SU-DHL-6 (cell line): ENCODE data around the gene KATNB1.

Experiments
- H2AFZ ChIP-seq: fragments of 200-600 bp; sonication (generic); 2 replicates; pipeline ENCODE4 v1.6.1; 2014; ENCODE audit warnings: low read depth, mild to moderate bottlenecking, moderate library complexity, mixed read lengths, antibody characterized with exemption, low read length; ENCODE audit not compliant: severe bottlenecking
- H3F3A ChIP-seq: fragments of 200-600 bp; shearing (Covaris generic); 2 replicates; pipeline ENCODE4 v1.6.0; 2016; ENCODE audit warnings: antibody characterized with exemption, mild to moderate bottlenecking; ENCODE audit not compliant: insufficient read depth
- H3K27ac ChIP-seq: fragments of 200-600 bp; sonication (generic); 2 replicates; pipeline ENCODE4 v1.5.1; 2016; ENCODE audit warnings: low read depth, mild to moderate bottlenecking, low read length, moderate library complexity, mixed read lengths
- H3K27me3 ChIP-seq: fragments of 200-600 bp; sonication (generic), shearing (Covaris generic); 2 replicates; pipeline ENCODE4 v1.6.0; 2014; ENCODE audit warnings: mild to moderate bottlenecking, low read length
- H3K36me3 ChIP-seq: fragments of 200-600 bp; sonication (generic); 2 replicates; pipeline ENCODE4 v1.6.1; 2014; ENCODE audit warnings: mild to moderate bottlenecking, low read length, mixed read lengths
- H3K4me2 ChIP-seq: fragments of 300-600, 200-600 bp; shearing (Covaris generic), sonication (generic); 2 replicates; pipeline ENCODE4 v1.6.0; 2014; ENCODE audit warnings: low read length, low read depth, mild to moderate bottlenecking; ENCODE audit not compliant: poor library complexity, severe bottlenecking
- H3K4me3 ChIP-seq: fragments of 200-600 bp; sonication (generic); 2 replicates; pipeline ENCODE4 v1.5.1; 2014; ENCODE audit warnings: antibody characterized with exemption, low read length, mild to moderate bottlenecking, mixed read lengths; ENCODE audit not compliant: insufficient read depth, poor library complexity, severe bottlenecking
- H3K79me2 ChIP-seq: fragments of 200-600 bp; sonication (generic); 2 replicates; pipeline ENCODE4 v1.6.1; 2014; ENCODE audit warnings: mild to moderate bottlenecking, low read length, moderate library complexity; ENCODE audit not compliant: insufficient read depth
- H3K9ac ChIP-seq: fragments of 200-600 bp; sonication (generic); 2 replicates; pipeline ENCODE4 v1.7.0; 2014; ENCODE audit warnings: mild to moderate bottlenecking, low read length
- H3K9me2 ChIP-seq: fragments of 200-600 bp; sonication (generic); replicated peaks from 2 replicates; pipeline ENCODE4 v1.6.1; 2014; ENCODE audit warnings: low read length; ENCODE audit not compliant: insufficient read depth
- H3K9me3 ChIP-seq: fragments of 200-600 bp; sonication (generic); 2 replicates; pipeline ENCODE4 v1.6.1; 2014; ENCODE audit warnings: low read length, mixed read lengths; ENCODE audit not compliant: insufficient read depth
- H4K20me1 ChIP-seq: fragments of 200-600 bp; sonication (generic); 2 replicates; pipeline ENCODE4 v1.6.1; 2014; ENCODE audit warnings: low read depth, mild to moderate bottlenecking, antibody characterized with exemption, low read length, moderate library complexity, mixed read lengths
- EZH2phosphoT487 ChIP-seq: fragments of 200-600 bp; sonication (generic), shearing (Covaris generic); conservative IDR thresholded peaks from 2 replicates; pipeline ENCODE4 v1.6.1; 2018; ENCODE audit warnings: mild to moderate bottlenecking, antibody characterized with exemption, low read length, moderate library complexity, mixed read lengths
- TF ChIP-seq, protein P1 (sequence below): fragments of 200-600 bp; sonication (generic); IDR thresholded peaks from one replicate; pipeline ENCODE4 v1.5.1; 2017; ENCODE audit warnings: antibody characterized with exemption, mild to moderate bottlenecking, low read length, moderate library complexity; ENCODE audit not compliant: insufficient read depth, poor library complexity, severe bottlenecking

KATNB1 gene

GRCh38 chr16:57801809-57802340 is 66.3 kb downstream of the KATNB1 start:
- no peaks in the 10 kb centered on the region for H3K9me3 ChIP-seq
- no peak overlapping the region for H3K9ac ChIP-seq
- no peaks in the 10 kb centered on the region for H3K79me2 ChIP-seq
- H3K36me3 ChIP-seq: no peaks in the 10 kb centered on the region
- H3F3A ChIP-seq: no peaks in the 10 kb centered on the region
- H3K27me3 ChIP-seq: no peaks in the 10 kb centered on the region
- H3K27ac ChIP-seq: no peak overlapping the region
- TF ChIP-seq, protein P1, sequence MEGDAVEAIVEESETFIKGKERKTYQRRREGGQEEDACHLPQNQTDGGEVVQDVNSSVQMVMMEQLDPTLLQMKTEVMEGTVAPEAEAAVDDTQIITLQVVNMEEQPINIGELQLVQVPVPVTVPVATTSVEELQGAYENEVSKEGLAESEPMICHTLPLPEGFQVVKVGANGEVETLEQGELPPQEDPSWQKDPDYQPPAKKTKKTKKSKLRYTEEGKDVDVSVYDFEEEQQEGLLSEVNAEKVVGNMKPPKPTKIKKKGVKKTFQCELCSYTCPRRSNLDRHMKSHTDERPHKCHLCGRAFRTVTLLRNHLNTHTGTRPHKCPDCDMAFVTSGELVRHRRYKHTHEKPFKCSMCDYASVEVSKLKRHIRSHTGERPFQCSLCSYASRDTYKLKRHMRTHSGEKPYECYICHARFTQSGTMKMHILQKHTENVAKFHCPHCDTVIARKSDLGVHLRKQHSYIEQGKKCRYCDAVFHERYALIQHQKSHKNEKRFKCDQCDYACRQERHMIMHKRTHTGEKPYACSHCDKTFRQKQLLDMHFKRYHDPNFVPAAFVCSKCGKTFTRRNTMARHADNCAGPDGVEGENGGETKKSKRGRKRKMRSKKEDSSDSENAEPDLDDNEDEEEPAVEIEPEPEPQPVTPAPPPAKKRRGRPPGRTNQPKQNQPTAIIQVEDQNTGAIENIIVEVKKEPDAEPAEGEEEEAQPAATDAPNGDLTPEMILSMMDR: no peak
- TF ChIP-seq EZH2phosphoT487: no peak
- H2AFZ ChIP-seq: no peak overlapping the region
- no peak overlapping the region for H3K4me2 ChIP-seq
- H3K9me2 ChIP-seq: no peaks in the 10 kb centered on the region
- no peak overlapping the region for H3K4me3 ChIP-seq
- H4K20me1 ChIP-seq: no peaks in the 10 kb centered on the region

- H3K9me2 ChIP-seq: no peaks in the 10 kb centered on the region
- no peaks in the 10 kb centered on the region for H4K20me1 ChIP-seq
- H3F3A ChIP-seq: no peaks in the 10 kb centered on the region
- no peaks in the 10 kb centered on the region for H3K27me3 ChIP-seq
- no peak within 1 kb of the TSS for H3K4me3 ChIP-seq
- no peaks in the 10 kb centered on the region for H3K9me3 ChIP-seq
- no peak within 1 kb of the TSS for H3K9ac ChIP-seq
- no peaks in the 10 kb centered on the region for H3K36me3 ChIP-seq
- no peak for TF ChIP-seq EZH2phosphoT487
- TF ChIP-seq, protein P1: no peak
- H3K79me2 ChIP-seq: no peaks in the 10 kb centered on the region
- H2AFZ ChIP-seq: no peak within 1 kb of the TSS
- H3K27ac ChIP-seq: no peak within 1 kb of the TSS
- H3K4me2 ChIP-seq: no peak within 1 kb of the TSS
Measured at GRCh38 chr16:57802341-57803133, 67.0 kb downstream of the KATNB1 start, which contains the start of gene KIFC3. KIFC3 (minus strand) TSS chr16:57802491; CDS start chr16:57798243, 4,248 bp downstream.

DNA sequence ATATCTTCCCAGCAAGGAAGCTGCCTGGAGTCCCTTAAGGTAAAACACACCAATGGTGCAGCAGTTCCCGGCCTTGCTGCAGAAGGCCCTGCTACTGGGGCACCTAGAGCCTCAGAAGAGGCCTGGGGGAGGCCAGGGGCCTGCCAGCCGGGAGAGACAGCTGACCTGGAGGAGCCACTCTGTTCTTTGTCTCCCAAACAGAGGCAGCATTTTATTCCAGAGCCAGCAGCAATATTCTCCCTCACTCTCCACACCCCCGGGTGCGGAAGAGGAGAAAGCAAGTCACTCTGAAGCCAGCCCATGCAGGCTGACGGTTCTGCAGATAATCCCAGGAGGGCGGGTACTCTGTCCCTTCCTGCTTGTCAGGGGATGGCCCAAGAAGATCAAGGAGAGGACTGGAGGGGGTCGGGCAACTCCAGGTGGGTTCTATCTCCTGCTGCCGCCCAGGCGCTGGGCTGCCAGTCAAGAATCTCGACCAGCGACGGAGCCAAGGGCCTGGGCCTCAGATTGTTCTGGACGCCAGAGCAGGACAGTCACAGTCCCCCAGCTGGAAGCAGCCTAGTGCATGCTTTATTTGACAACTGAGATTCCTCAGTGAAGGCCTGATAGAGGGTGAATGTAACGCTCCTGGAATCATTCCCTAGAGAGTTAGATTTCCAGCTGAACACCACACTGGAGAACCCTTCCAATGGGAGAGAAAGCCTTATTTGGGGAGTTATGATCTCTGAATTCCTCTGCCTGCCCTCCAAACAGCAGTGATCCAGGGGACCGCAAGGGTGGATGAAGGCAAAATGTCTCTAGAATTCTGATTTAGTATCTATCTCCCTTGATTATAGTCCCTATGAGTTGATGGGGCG is 67.8 kb downstream of the KATNB1 start:
- TF ChIP-seq EZH2phosphoT487: no peak
- TF ChIP-seq, protein P1: no peak
- H3K79me2 ChIP-seq: no peaks in the 10 kb centered on the region
- H2AFZ ChIP-seq: no peak overlapping the region
- H3K9me2 ChIP-seq: no peaks in the 10 kb centered on the region
- H3K9ac ChIP-seq: no peak overlapping the region
- H3K4me2 ChIP-seq: no peak overlapping the region
- no peaks in the 10 kb centered on the region for H3F3A ChIP-seq
- H3K27ac ChIP-seq: no peak overlapping the region
- H3K9me3 ChIP-seq: no peaks in the 10 kb centered on the region
- H4K20me1 ChIP-seq: no peaks in the 10 kb centered on the region
- H3K27me3 ChIP-seq: no peaks in the 10 kb centered on the region
- H3K4me3 ChIP-seq: no peak overlapping the region
- H3K36me3 ChIP-seq: no peaks in the 10 kb centered on the region
